CD4-positive, alpha-beta T cell treated with Interferon gamma for 1 hour (primary cell): Measurements from ENCODE around the gene TK1.

Experiments
- DNase-seq: peaks from one replicate; pipeline ENCODE4 v3.0.0-alpha.2; 2020

The TK1 gene

DNA sequence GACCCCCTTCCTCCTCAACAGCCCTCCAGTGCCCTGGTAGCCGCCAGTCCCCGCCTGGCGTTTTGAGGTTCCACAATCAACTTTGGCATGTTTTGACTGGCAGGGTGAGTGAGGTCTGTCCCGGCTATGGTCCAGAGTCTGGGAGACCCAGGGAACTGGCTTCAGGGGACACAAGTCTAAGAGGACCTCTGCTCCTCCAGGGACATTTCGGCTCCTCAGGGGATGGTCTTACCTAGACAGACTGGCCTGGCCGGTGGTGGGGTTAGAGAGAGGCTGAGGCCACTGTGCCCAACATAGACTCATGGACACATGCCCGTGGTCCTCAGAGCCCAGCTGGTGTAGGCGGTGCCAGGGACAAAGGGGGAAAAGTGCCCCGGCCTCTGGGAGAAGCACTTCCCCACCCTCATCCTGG is 54.1 kb downstream of the TK1 start:
- no peak for DNase-seq

DNA sequence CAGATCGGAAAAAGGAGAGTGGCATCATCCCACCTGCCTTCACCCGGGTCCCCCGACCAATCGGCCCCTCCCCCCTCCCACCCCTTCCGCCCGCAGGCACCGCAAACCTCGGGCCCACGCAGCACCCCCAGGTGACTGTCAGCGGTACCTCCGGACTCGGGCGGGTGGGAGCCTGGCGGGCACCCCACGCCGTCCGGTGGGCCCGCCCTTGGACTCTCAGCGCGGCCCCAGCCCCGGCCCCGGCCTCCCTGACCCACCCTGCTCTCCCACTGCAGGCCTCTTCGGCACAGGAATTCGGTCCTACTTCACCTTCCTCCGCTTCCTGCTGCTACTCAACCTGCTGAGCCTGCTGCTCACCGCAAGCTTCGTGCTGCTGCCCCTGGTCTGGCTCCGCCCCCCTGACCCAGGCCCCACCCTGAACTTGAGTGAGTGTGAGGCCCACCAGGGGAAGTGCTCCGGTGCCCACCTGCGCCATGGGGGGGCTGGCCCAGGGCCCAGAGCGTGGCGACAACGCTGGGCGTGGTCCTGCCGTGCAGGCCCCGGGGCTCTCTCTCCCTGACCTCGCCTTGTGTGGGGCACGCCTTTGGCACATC is 54.7 kb downstream of the TK1 start:
- peak; percentile 88 for DNase-seq

GRCh38 chr17:78131172-78132083 is 55.4 kb downstream of the TK1 start:
- DNase-seq: no peak

DNA sequence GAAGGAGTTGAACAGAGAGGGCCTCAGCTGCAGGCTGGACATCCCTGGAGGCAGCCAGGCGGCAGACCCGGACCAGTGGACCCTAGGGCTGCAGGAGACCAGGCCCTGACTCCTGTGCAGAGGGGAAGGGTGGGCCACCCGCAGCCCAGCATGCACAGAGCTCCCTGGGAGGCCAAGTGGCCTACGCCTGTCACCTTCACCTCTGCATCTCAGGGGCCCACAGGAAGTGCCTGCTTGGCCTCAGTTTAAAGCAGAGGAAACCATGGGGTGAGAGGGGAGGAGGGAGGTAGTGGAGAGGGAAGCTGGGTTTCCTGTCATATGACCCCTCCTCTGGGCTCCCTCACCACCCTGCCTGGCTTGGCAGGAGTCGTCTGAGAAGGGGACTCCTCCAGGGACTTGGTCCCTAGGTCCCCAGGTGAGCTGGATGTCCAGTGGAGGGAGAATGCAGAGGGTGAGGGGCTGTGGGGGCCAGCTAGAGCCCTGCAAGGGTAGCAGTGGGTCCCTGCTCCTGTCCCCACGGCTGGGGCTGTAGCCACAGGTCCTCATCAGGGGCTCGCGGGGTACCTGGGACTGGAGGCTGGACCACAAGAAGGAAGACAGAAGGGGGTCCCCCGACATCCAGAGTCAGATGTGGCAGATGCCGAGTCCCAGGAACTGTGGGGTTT is 56.3 kb downstream of the TK1 start, which contains the start of gene TMC8:
Gene TMC8 (plus strand): TSS at position 335 of the 665 bp plus-strand sequence. CDS start 818 bp downstream, outside the sequence.
- DNase-seq: peak; percentile 81

DNA sequence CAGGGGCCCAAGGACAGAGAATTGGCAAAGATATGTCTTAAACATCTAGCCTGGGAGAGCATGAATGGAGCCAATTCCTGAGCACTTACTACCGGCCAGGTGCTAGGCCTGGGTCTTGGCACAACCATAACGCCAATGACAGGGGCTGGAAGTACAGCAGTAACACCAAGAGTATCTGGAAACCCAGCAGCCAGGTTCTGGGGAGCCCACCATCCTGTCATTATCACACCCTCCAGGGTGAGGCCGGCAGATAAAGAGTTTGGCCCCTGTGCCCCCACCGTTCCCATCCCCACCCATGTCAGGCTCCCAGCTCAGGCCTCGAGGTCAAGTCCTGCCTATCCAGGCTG is 56.8 kb downstream of the TK1 start:
- DNase-seq: no peak

GRCh38 chr17:78129351-78130089 is 57.3 kb downstream of the TK1 start:
- peak; percentile 48 for DNase-seq

DNA sequence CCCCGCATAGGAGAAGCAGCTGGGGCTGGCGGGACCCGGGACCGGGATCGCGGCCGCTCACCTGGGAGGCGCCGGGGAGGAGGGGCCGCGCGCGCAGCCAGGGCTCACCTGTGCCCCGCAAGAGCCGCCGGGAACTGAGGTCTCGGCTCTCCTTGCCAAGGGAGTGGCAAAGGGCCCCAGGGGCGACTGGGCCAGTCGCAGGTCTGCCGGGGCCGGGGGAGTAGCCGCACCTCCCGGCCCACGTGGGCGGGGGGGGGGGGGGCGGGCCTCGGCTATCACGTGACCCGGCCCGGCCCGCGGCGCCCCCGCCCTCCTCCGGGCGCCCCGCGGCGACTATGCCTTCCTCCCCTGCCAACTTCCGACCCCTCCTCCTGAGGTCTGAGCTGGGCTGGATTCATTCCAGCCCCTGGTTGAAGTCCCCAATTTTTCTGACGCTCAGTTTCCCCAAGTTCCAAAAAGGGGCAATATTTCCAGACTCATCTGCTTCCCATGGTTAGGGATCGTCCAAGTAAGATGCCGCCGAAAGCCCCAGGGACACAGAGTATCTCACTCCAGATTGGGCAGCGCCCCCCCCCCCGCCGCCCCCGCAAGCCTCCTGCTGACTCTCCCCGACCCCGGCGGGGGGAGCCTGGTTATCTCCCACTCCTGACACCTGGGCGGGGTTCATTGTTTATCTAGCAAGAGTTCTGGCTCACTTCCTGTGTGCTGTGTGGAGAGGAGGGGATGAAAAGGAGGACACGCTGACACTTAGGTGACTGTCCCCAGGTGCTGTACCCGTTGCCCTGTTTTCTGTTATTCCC is 58.1 kb downstream of the TK1 start, which contains the start of gene TMC6:
Gene TMC6 (minus strand): TSS at position 205 of the 800 bp plus-strand sequence. CDS start 1,923 bp downstream, outside the sequence.
- DNase-seq: peak; percentile 73

- no peak for DNase-seq
Observed at GRCh38 chr17:78127888-78128550, 58.8 kb downstream of the TK1 start.

DNA sequence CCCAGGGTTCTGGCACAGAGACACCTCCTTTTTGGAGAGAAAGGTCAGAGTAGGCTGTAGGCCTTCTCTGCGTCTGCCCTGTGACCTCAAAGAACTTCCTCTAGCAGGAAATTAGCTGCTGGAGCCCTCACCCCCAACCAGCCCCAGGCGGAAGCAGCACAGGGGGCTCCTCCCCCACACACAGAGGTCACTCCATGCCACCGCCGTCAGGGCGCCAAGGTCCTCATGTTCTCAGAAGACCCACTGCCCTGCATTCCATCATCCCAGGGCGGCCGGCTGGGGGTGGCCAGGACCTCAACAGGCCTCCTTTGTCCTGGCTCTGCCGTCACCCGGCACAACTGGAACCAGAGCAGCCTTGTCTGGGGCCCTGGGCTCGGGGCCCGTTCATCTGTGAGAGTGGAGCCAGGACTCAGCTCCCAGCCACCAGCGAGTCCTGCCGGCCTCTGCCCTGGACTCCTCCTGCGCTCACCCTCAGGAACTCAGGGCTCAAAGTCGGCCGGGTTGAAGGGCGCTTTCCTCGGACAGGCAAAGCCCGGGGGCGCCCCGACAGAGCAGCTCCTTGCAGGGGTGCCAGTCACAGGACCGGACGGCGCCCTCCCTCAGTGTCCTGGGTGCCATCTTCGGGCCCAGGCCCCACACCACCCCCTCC is 59.5 kb downstream of the TK1 start:
- peak; percentile 71 for DNase-seq

- DNase-seq: no peak
Observed at GRCh38 chr17:78126895-78127238, 60.0 kb downstream of the TK1 start.

- no peak for DNase-seq
Observed at GRCh38 chr17:78125976-78126894, 60.6 kb downstream of the TK1 start.

- no peak for DNase-seq
Observed at GRCh38 chr17:78125138-78125913, 61.5 kb downstream of the TK1 start.

- no peak for DNase-seq
Observed at GRCh38 chr17:78124836-78125137, 62.1 kb downstream of the TK1 start.
